ENCODE measurements around the gene LKAAEAR1.

LKAAEAR1 gene

GRCh38 chr20:64065974-64066343, 18.2 kb downstream of the LKAAEAR1 start:
- TF ChIP-seq CTCF (IDR thresholded peaks at IDR 0.05; ENCODE audit: extremely low read depth, insufficient read depth, missing control alignments) = no peak
- in situ Hi-C loops (cut with MboI; ENCODE audit: low pct_unique_long_range_greater_than_20kb, low sequenced_read_pairs, unreplicated experiment) = no loop called here
- DNase-seq (ENCODE audit: low spot score) = peak; percentile 83

GRCh38 chr20:64065062-64065973, 18.9 kb downstream of the LKAAEAR1 start:
- DNase-seq (ENCODE audit: low spot score) = no peak
- TF ChIP-seq CTCF (IDR thresholded peaks at IDR 0.05; ENCODE audit: extremely low read depth, insufficient read depth, missing control alignments) = no peak
- in situ Hi-C loops (cut with MboI; ENCODE audit: low pct_unique_long_range_greater_than_20kb, low sequenced_read_pairs, unreplicated experiment) = no loop called here

- in situ Hi-C loops (cut with MboI; ENCODE audit: low pct_unique_long_range_greater_than_20kb, low sequenced_read_pairs, unreplicated experiment) = no loop called here
- no peak for TF ChIP-seq CTCF (IDR thresholded peaks at IDR 0.05; ENCODE audit: extremely low read depth, insufficient read depth, missing control alignments)
- DNase-seq (ENCODE audit: low spot score) = no peak
Measured at GRCh38 chr20:64064145-64064698, 20.0 kb downstream of the LKAAEAR1 start.

GRCh38 chr20:64063389-64064144, 20.6 kb downstream of the LKAAEAR1 start:
- in situ Hi-C loops (cut with MboI; ENCODE audit: low pct_unique_long_range_greater_than_20kb, low sequenced_read_pairs, unreplicated experiment) = no loop called here
- no peak for DNase-seq (ENCODE audit: low spot score)
- TF ChIP-seq CTCF (IDR thresholded peaks at IDR 0.05; ENCODE audit: extremely low read depth, insufficient read depth, missing control alignments) = no peak

- in situ Hi-C loops (cut with MboI; ENCODE audit: low pct_unique_long_range_greater_than_20kb, low sequenced_read_pairs, unreplicated experiment) = no loop called here
- TF ChIP-seq CTCF (IDR thresholded peaks at IDR 0.05; ENCODE audit: extremely low read depth, insufficient read depth, missing control alignments) = no peak
- DNase-seq (ENCODE audit: low spot score) = peak; percentile 99
Measured at GRCh38 chr20:64062596-64063388, 21.4 kb downstream of the LKAAEAR1 start, which contains the start of gene TCEA2. TSS of gene TCEA2 (plus strand) at chr20:64063198. CDS start at chr20:64063313, 115 bp downstream.

- no peak for TF ChIP-seq CTCF (IDR thresholded peaks at IDR 0.05; ENCODE audit: extremely low read depth, insufficient read depth, missing control alignments)
- in situ Hi-C loops (cut with MboI; ENCODE audit: low pct_unique_long_range_greater_than_20kb, low sequenced_read_pairs, unreplicated experiment) = no loop called here
- no peak for DNase-seq (ENCODE audit: low spot score)
Measured at GRCh38 chr20:64062276-64062595, 22.0 kb downstream of the LKAAEAR1 start.

Data from GM13977 (cell line).